CD8-positive, alpha-beta memory T cell (primary cell): ENCODE measurements around the gene NTM. TPM values are rescaled to one million over a fixed set of nuclear protein-coding genes. Genes with fewer than 3 reads are reported as not detected.

Source experiments
- CTCF ChIA-PET: fragments of 350-600 bp; sonication (Branson Sonifier 250); formaldehyde crosslinking; loops from one replicate; lab custom pipeline; 2021; ENCODE audit warnings: antibody characterized with exemption; lab: Charles Lee
- POLR2A ChIA-PET: fragments of 350-600 bp; sonication (Branson Sonifier 250); formaldehyde crosslinking; loops from one replicate; lab custom pipeline; 2021; ENCODE audit warnings: antibody characterized with exemption; lab: Charles Lee
- DNase-seq, 5 donors: peaks; one replicate each; pipeline versions ENCODE4 v3.0.0 to v3.0.0-alpha.2; 2020 to 2022; ENCODE audit warnings: mixed read lengths in 1 of 5
- H3K27ac ChIP-seq: one replicate; pipeline ENCODE4 v1.7.0; 2013; ENCODE audit warnings: low read depth, mild to moderate bottlenecking, low read length, moderate library complexity
- H3K27me3 ChIP-seq: 2 replicates; pipeline ENCODE4 v1.7.0; 2013; ENCODE audit warnings: low read length, mild to moderate bottlenecking; ENCODE audit not compliant: insufficient read depth, poor library complexity, severe bottlenecking
- H3K36me3 ChIP-seq: 2 replicates; pipeline ENCODE4 v1.7.0; 2013; ENCODE audit warnings: mild to moderate bottlenecking, low read length, moderate library complexity; ENCODE audit not compliant: insufficient read depth
- H3K4me1 ChIP-seq: 2 replicates; pipeline ENCODE4 v1.7.0; 2013; ENCODE audit warnings: mild to moderate bottlenecking, low read length, moderate library complexity; ENCODE audit not compliant: insufficient read depth
- H3K4me3 ChIP-seq: 2 replicates; pipeline ENCODE4 v1.7.0; 2013; ENCODE audit warnings: mild to moderate bottlenecking, low read length
- H3K9me3 ChIP-seq: 2 replicates; pipeline ENCODE4 v1.7.0; 2013; ENCODE audit warnings: mild to moderate bottlenecking, low read length
- H3K27ac Mint-ChIP-seq, 8 donors: one replicate each; pipeline ENCODE4 v1.8.0; 2020 to 2021; ENCODE audit warnings: mixed read lengths in 8 of 8, mild to moderate bottlenecking in 6 of 8, inconsistent platforms in 3 of 8, moderate library complexity in 3 of 8
- H3K27me3 Mint-ChIP-seq, 2 donors: one replicate each; pipeline ENCODE4 v1.8.0; 2020 to 2021; ENCODE audit warnings: mixed read lengths in 2 of 2, mild to moderate bottlenecking in 1 of 2, moderate library complexity in 1 of 2
- H3K36me3 Mint-ChIP-seq, 3 donors: one replicate each; pipeline ENCODE4 v1.8.0; 2020 to 2021; ENCODE audit warnings: mixed read lengths in 3 of 3, inconsistent platforms in 1 of 3, mild to moderate bottlenecking in 1 of 3
- H3K4me1 Mint-ChIP-seq, 3 donors: one replicate each; pipeline ENCODE4 v1.8.0; 2020 to 2021; ENCODE audit warnings: mixed read lengths in 3 of 3, inconsistent platforms in 1 of 3, mild to moderate bottlenecking in 1 of 3
- H3K4me3 Mint-ChIP-seq, 7 donors: one replicate each; pipeline ENCODE4 v1.8.0; 2020 to 2021; ENCODE audit warnings: mixed read lengths in 7 of 7, mild to moderate bottlenecking in 6 of 7, moderate library complexity in 4 of 7, inconsistent platforms in 2 of 7
- H3K9me3 Mint-ChIP-seq, 5 donors: one replicate each; pipeline ENCODE4 v1.8.0; 2020 to 2022; ENCODE audit warnings: mixed read lengths in 5 of 5, mild to moderate bottlenecking in 3 of 5, moderate library complexity in 2 of 5, inconsistent platforms in 1 of 5
- polyA plus RNA-seq: library from polyadenylated mRNA; unstranded; fragments of 300-500 nt; fragmentation: Illumina TruSeq; gene quantifications from one replicate; pipeline ENCODE4 v1.2.3, GENCODE V29; 2021
- total RNA-seq, 2 experiments: library from RNA; stranded (reverse); gene quantifications; one replicate each; pipeline ENCODE4 v1.2.3, GENCODE V29; 2021

NTM gene
- total and polyA plus RNA-seq, 3 experiments from 2014 or later, result not detected

GRCh38 chr11:132103021-132103420 is 732.6 kb downstream of the NTM start:
- no peaks in the 10 kb centered on the region for H3K36me3 Mint-ChIP-seq
- H3K4me1 Mint-ChIP-seq, result no peaks in the 10 kb centered on the region
- Histone ChIP-seq H3K4me1 (no peaks in the 10 kb centered on the region), H3K9me3 (no peaks in the 10 kb centered on the region), H3K36me3 (no peaks in the 10 kb centered on the region), H3K4me3 (no peak overlapping the region), H3K27me3 (no peaks in the 10 kb centered on the region), H3K27ac (no peak overlapping the region)
- H3K4me3 Mint-ChIP-seq, result no peak overlapping the region
- H3K9me3 Mint-ChIP-seq, result peaks cover 0 to 8% (median 3%) of the 10 kb centered on the region in 5 donors
- DNase-seq, result no peak
- no peak overlapping the region for H3K27ac Mint-ChIP-seq
- ChIA-PET POLR2A (no interaction called here), CTCF (no interaction called here)
- no peaks in the 10 kb centered on the region for H3K27me3 Mint-ChIP-seq

GRCh38 chr11:132106096-132106982 is 735.9 kb downstream of the NTM start:
- Histone ChIP-seq H3K9me3 (no peaks in the 10 kb centered on the region), H3K4me1 (no peaks in the 10 kb centered on the region), H3K36me3 (no peaks in the 10 kb centered on the region), H3K4me3 (no peak overlapping the region), H3K27me3 (no peaks in the 10 kb centered on the region), H3K27ac (no peak overlapping the region)
- Mint-ChIP-seq H3K27me3 (no peaks in the 10 kb centered on the region), H3K36me3 (no peaks in the 10 kb centered on the region), H3K4me1 (no peaks in the 10 kb centered on the region), H3K27ac (no peak overlapping the region), H3K4me3 (no peak overlapping the region), H3K9me3 (peaks cover 0 to 9% (median 3%) of the 10 kb centered on the region in 5 donors)
- CTCF ChIA-PET, result interaction anchor here (0.8 kb wide), 1 partner anchor 9 kb away, joined by 3 read pairs; no protein-coding TSS in a partner anchor
- POLR2A ChIA-PET, result no interaction called here
- DNase-seq, result no peak

DNA sequence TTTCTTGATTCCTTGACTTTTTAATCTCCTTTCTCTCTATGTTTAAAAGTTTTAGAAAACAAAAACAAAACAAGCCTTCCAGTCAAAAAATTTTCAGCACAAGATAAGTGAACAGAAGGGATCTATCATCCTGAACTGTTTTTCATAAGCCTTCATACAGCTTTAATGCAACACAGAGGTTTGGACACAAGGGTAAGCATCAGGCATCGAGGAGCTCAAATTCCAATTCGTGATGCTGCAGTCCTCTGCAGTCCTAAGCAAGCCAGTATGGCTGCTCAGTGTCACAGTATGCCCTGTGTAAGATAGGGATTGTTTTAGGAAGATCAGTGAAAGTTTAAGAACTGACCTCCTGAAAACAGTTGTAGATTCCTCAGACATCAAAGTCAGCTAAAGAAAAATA is 740.9 kb downstream of the NTM start:
- Histone ChIP-seq H3K36me3 (no peaks in the 10 kb centered on the region), H3K27me3 (no peaks in the 10 kb centered on the region), H3K9me3 (no peaks in the 10 kb centered on the region), H3K4me3 (no peak overlapping the region), H3K27ac (no peak overlapping the region), H3K4me1 (no peaks in the 10 kb centered on the region)
- DNase-seq, result no peak
- Mint-ChIP-seq H3K4me3 (no peak overlapping the region), H3K4me1 (no peaks in the 10 kb centered on the region), H3K27ac (no peak overlapping the region), H3K36me3 (no peaks in the 10 kb centered on the region), H3K27me3 (no peaks in the 10 kb centered on the region), H3K9me3 (peaks cover 0 to 13% (median 3%) of the 10 kb centered on the region in 5 donors)
- POLR2A ChIA-PET, result no interaction called here
- CTCF ChIA-PET, result no interaction called here

- Histone ChIP-seq H3K27me3 (no peaks in the 10 kb centered on the region), H3K4me3 (no peak overlapping the region), H3K9me3 (no peaks in the 10 kb centered on the region), H3K27ac (no peak overlapping the region), H3K36me3 (no peaks in the 10 kb centered on the region), H3K4me1 (no peaks in the 10 kb centered on the region)
- Mint-ChIP-seq H3K36me3 (no peaks in the 10 kb centered on the region), H3K9me3 (peaks cover 0 to 13% (median 3%) of the 10 kb centered on the region in 5 donors), H3K4me1 (no peaks in the 10 kb centered on the region), H3K27ac (peak overlapping the region in 1 of 8 donors; percentile 55), H3K27me3 (no peaks in the 10 kb centered on the region), H3K4me3 (no peak overlapping the region)
- CTCF ChIA-PET, result no interaction called here
- DNase-seq, result no peak
- POLR2A ChIA-PET, result no interaction called here
Observed at GRCh38 chr11:132111838-132112237, 741.4 kb downstream of the NTM start.

DNA sequence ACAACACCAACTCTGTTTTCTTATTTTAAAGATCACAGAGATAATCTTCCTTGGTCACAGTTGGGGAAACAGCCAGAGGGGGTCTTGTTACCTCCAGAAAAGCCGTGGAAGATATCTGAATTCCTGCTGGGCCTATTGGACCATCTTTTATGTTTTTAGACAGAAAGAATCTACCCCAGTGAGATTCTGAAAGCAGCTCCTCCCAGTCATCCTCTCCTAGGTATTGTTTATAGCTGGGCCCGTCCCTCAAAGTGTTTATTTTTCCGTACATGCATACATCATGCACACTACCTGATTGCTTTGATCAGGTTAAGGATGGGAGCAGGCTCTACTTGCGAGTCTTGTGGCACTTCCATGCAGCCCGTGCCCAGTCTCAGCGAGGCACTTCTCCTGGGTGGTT is 742.4 kb downstream of the NTM start:
- ChIA-PET POLR2A (no interaction called here), CTCF (interaction anchor here (1.2 kb wide), 1 partner anchor 12 kb away, joined by 4 read pairs; no protein-coding TSS in a partner anchor)
- Mint-ChIP-seq H3K36me3 (no peaks in the 10 kb centered on the region), H3K4me3 (no peak overlapping the region), H3K27me3 (no peaks in the 10 kb centered on the region), H3K4me1 (no peaks in the 10 kb centered on the region), H3K9me3 (peaks cover 0 to 13% (median 1%) of the 10 kb centered on the region in 5 donors), H3K27ac (no peak overlapping the region)
- Histone ChIP-seq H3K27ac (no peak overlapping the region), H3K4me3 (no peak overlapping the region), H3K4me1 (no peaks in the 10 kb centered on the region), H3K27me3 (no peaks in the 10 kb centered on the region), H3K9me3 (no peaks in the 10 kb centered on the region), H3K36me3 (no peaks in the 10 kb centered on the region)
- DNase-seq, result no peak

GRCh38 chr11:132114185-132114584 is 743.8 kb downstream of the NTM start:
- Histone ChIP-seq H3K4me3 (no peak overlapping the region), H3K36me3 (no peaks in the 10 kb centered on the region), H3K27me3 (no peaks in the 10 kb centered on the region), H3K27ac (no peak overlapping the region), H3K9me3 (no peaks in the 10 kb centered on the region), H3K4me1 (no peaks in the 10 kb centered on the region)
- Mint-ChIP-seq H3K27ac (no peak overlapping the region), H3K9me3 (peaks cover 0 to 11% (median 0%) of the 10 kb centered on the region in 5 donors), H3K4me3 (no peak overlapping the region), H3K36me3 (no peaks in the 10 kb centered on the region), H3K4me1 (no peaks in the 10 kb centered on the region), H3K27me3 (no peaks in the 10 kb centered on the region)
- CTCF ChIA-PET, result no interaction called here
- DNase-seq, result no peak
- POLR2A ChIA-PET, result no interaction called here

DNA sequence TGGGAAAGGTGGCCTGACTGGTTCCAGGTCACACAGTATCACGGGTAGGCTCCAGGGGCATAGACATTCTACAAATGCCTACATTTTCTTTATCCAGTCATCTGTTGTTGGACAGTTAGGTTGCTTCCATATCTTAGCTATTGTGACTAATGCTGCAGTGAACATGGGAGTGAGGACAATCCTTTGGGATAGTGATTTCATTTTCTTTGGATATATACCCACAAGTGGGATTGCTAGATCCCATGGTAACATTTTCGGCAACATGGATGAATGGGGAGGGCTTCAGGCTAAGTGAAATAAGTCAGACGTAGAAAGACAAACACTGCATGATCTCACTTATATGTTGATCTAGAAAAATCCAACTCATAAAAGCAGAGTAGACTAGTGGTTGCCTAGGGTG is 744.3 kb downstream of the NTM start:
- Mint-ChIP-seq H3K4me1 (no peaks in the 10 kb centered on the region), H3K9me3 (peaks cover 0 to 9% (median 0%) of the 10 kb centered on the region in 5 donors), H3K27ac (no peak overlapping the region), H3K36me3 (no peaks in the 10 kb centered on the region), H3K4me3 (no peak overlapping the region), H3K27me3 (no peaks in the 10 kb centered on the region)
- no peaks in the 10 kb centered on the region for H3K4me1 ChIP-seq
- no peak overlapping the region for H3K27ac ChIP-seq
- no peaks in the 10 kb centered on the region for H3K27me3 ChIP-seq
- no peaks in the 10 kb centered on the region for H3K9me3 ChIP-seq
- no peak for DNase-seq
- H3K4me3 ChIP-seq, result no peak overlapping the region
- CTCF ChIA-PET, result no interaction called here
- no peaks in the 10 kb centered on the region for H3K36me3 ChIP-seq
- POLR2A ChIA-PET, result no interaction called here

DNA sequence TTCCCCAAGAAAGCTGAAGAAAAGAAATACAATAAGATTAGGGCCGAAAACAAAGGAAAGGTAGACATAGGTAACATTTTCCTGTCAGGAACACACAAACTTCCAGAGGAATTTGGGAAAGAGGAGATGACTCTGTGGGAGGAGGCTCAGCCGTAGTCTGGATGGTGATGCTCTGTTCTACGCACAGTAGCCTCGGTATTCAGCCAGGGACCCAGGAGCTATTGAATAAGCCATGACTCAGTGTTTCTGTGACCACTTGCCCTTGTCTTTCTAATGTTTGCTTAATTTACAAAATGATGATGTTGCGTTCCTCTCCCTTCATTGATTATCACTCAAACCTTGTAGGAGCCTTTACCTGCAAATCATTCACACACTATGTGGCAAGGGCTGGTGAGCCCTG is 745.0 kb downstream of the NTM start:
- no peak overlapping the region for H3K27ac ChIP-seq
- CTCF ChIA-PET, result no interaction called here
- H3K36me3 ChIP-seq, result no peaks in the 10 kb centered on the region
- Mint-ChIP-seq H3K9me3 (peaks cover 0 to 5% (median 0%) of the 10 kb centered on the region in 5 donors), H3K4me3 (no peak overlapping the region), H3K27me3 (no peaks in the 10 kb centered on the region), H3K27ac (no peak overlapping the region), H3K4me1 (no peaks in the 10 kb centered on the region), H3K36me3 (no peaks in the 10 kb centered on the region)
- no peaks in the 10 kb centered on the region for H3K27me3 ChIP-seq
- no peak overlapping the region for H3K4me3 ChIP-seq
- POLR2A ChIA-PET, result no interaction called here
- DNase-seq, result no peak
- no peaks in the 10 kb centered on the region for H3K4me1 ChIP-seq
- no peaks in the 10 kb centered on the region for H3K9me3 ChIP-seq
